Right lobe of liver (tissue), 6 donors: Measurements from ENCODE around the gene MAML3. TPM values are rescaled to one million over a fixed set of nuclear protein-coding genes. Genes with fewer than 3 reads are reported as not detected.
A peak's percentile ranks its signal among the peaks of the same experiment; 100 is the strongest.
"Not testable (repeated sequence)": the region's sequence is repeated elsewhere in the genome, so short reads cannot be mapped to it uniquely, and the experiment has no call there.

Source experiments
- ATAC-seq, 4 donors: fragments of 200-7000 bp; cut with Tn5 transposase; one replicate each; pipeline ENCODE4 v1.9.1; 2020; ENCODE audit warnings: mild to moderate bottlenecking in 4 of 4, moderate library complexity in 4 of 4
- DNase-seq, 3 donors: peaks; one replicate each; pipeline ENCODE4 v3.0.0-alpha.2; 2020
- H3K27ac ChIP-seq, 3 donors: fragments of 200-600 bp; one replicate each; pipeline ENCODE4 v1.8.0; 2022
- H3K27me3 ChIP-seq, 2 donors: fragments of 200-600 bp; one replicate each; pipeline ENCODE4 v1.8.0; 2022
- H3K36me3 ChIP-seq, 4 donors: fragments of 200-600 bp; sonication (generic) in 1 of 4; one replicate each; pipeline versions ENCODE4 v1.5.1 to v1.8.0; 2017 to 2022; ENCODE audit warnings: control low read depth in 1 of 4
- H3K4me1 ChIP-seq, 4 donors: fragments of 200-600 bp; sonication (generic) in 1 of 4; one replicate each; pipeline versions ENCODE4 v1.5.1 to v1.8.0; 2017 to 2022; ENCODE audit warnings: control low read depth in 1 of 4
- H3K4me3 ChIP-seq, 3 donors: fragments of 200-600 bp; one replicate each; pipeline ENCODE4 v1.8.0; 2022
- H3K9me3 ChIP-seq, 4 donors: fragments of 200-600 bp; sonication (generic) in 1 of 4; one replicate each; pipeline versions ENCODE4 v1.5.1 to v1.8.0; 2017 to 2022; ENCODE audit warnings: control low read depth in 1 of 4
- POLR2A ChIP-seq: fragments of 450-650 bp; IDR thresholded peaks from one replicate; pipeline ENCODE4 v1.6.1; 2017; ENCODE audit warnings: antibody characterized with exemption, mild to moderate bottlenecking
- WGBS: methylation state at CpG from one replicate; pipeline ENCODE4 v1.1.6; 2018; ENCODE audit warnings: low coverage, low lambda C conversion rate; ENCODE audit not compliant: insufficient coverage; ENCODE audit errors: missing lambda C conversion rate; 5-methylcytosine and 5-hydroxymethylcytosine counted together
- intact Hi-C, 2 donors: fragments of 100-400 bp; cut with DNase I; formaldehyde crosslinking; loops; one replicate each; pipeline versions ENCODE4 v1.11.2 to v1.14.1; 2022
- total RNA-seq, 6 experiments: library from RNA; depleted of rRNA in 2 of 6; stranded (reverse); fragments of >200 nt in 2 of 6; fragmentation: NEBNext Ultra II Directional in 3 of 6; extraction: Animal tissue kit (Norgen Biotek cat#: 25700) in 3 of 6; gene quantifications; one replicate each; pipeline versions ENCODE4 v1.1.0 to v1.2.4, GENCODE V29; 2016 to 2023
- TF ChIP-seq, protein P1 (sequence below), 4 donors: fragments of 200-600 bp in 3 of 4; fragments of 450-650 bp in 1 of 4; IDR thresholded peaks; one replicate each; pipeline versions ENCODE4 v1.5.1 to v1.8.0; 2016 to 2022; ENCODE audit warnings: antibody characterized with exemption in 4 of 4, mild to moderate bottlenecking in 2 of 4
- donor health status: DM: no; HTN: yes; CAD: no.
- donor health status: DM: no; HTN: no; CAD: no.
- donor health status: DM: no; HTN: no; CAD: no.
- donor health status: DM: no; HTN: yes; CAD: no.
- donor health status: DM: no; HTN: yes; CAD: no.

The MAML3 gene
- total RNA-seq, 6 experiments from 2014 or later: 2.6 to 7.8 (median 5.0) TPM

DNA sequence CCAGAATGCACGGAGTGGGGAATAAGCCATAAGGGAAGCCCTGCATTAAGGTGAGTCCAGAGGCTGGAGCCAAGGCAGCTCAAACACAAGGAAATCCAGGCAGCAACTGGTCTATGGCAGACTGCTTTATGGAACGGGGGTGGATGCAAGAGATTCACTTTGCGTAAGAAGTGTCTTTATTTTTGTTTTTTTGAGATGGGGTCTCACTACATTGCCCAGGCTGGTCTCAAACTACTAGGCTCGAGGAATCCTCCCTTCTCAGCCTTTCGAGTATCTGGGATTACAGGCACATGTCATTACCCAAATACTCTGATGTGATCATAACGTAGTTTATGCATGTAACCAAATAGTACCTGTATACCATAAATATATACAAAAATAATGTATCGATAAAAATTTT is 199.5 kb downstream of the MAML3 start:
- ATAC-seq: no peak
- intact Hi-C loops: no loop called here
- WGBS: 90% methylated on average over 7 of the region's 7 CpGs

DNA sequence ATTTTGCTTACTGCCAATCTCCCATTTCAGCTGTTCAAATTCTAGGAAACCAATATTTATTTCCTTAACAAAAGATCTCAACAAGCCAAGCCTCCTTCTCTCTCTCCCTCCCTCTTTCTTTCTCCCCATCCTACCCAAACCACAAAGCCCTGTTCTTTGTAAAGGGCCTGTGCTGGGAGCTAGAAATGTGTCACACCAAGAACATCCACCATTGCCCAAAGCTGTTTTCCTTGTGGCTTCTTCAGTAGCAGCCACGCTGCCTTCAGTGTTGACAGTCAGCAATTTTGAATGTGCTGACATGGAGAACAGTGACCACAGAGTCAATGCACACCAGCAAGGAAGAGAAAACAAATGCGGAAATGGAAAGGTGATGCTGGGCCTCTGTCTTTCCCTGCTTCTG is 203.0 kb downstream of the MAML3 start:
- TF ChIP-seq, protein P1, sequence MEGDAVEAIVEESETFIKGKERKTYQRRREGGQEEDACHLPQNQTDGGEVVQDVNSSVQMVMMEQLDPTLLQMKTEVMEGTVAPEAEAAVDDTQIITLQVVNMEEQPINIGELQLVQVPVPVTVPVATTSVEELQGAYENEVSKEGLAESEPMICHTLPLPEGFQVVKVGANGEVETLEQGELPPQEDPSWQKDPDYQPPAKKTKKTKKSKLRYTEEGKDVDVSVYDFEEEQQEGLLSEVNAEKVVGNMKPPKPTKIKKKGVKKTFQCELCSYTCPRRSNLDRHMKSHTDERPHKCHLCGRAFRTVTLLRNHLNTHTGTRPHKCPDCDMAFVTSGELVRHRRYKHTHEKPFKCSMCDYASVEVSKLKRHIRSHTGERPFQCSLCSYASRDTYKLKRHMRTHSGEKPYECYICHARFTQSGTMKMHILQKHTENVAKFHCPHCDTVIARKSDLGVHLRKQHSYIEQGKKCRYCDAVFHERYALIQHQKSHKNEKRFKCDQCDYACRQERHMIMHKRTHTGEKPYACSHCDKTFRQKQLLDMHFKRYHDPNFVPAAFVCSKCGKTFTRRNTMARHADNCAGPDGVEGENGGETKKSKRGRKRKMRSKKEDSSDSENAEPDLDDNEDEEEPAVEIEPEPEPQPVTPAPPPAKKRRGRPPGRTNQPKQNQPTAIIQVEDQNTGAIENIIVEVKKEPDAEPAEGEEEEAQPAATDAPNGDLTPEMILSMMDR (IDR thresholded peaks at IDR 0.05): no peak
- TF ChIP-seq POLR2A: no peak
- no peaks in the 10 kb centered on the region for H3K27me3 ChIP-seq
- 74% methylated on average over 2 of the region's 2 CpGs for WGBS
- H3K36me3 ChIP-seq: no peaks in the 10 kb centered on the region
- no peak for DNase-seq
- no peak overlapping the region for H3K27ac ChIP-seq
- no peak overlapping the region for H3K4me3 ChIP-seq
- intact Hi-C loops: no loop called here
- peak in 3 of 4 donors; percentile 6 to 59 (median 49) for ATAC-seq
- peaks cover 0 to 4% (median 0%) of the 10 kb centered on the region in 4 donors for H3K4me1 ChIP-seq
- no peaks in the 10 kb centered on the region for H3K9me3 ChIP-seq

More for the DNA sequence above, 199.5 kb downstream of the MAML3 start:
- DNase-seq: no peak
- no peaks in the 10 kb centered on the region for H3K4me1 ChIP-seq
- H3K27ac ChIP-seq: no peak overlapping the region
- no peaks in the 10 kb centered on the region for H3K9me3 ChIP-seq
- no peak for TF ChIP-seq POLR2A
- TF ChIP-seq, protein P1 (IDR thresholded peaks at IDR 0.05): no peak
- no peaks in the 10 kb centered on the region for H3K27me3 ChIP-seq
- no peak overlapping the region for H3K4me3 ChIP-seq
- H3K36me3 ChIP-seq: no peaks in the 10 kb centered on the region

DNA sequence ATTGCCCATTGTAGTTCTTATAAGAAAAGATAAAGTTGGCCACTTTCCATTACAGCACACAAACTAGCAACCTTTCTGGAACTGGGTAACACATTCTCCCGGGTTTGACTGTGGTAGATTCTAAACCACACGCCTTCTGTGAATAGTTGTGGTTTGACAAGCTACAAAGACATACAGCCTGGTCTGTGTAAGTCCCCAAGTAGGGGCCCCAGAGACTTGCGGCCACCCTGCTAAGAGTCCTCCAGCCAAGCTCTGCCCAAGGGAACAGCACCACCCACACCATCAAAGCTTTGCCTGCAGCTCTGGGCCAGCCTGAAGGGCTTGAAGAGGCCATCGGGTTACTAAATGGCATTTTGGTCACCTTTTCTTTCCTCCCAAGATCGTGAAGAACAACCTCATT is 203.4 kb downstream of the MAML3 start:
- intact Hi-C loops: no loop called here
- Histone ChIP-seq H3K9me3 (no peaks in the 10 kb centered on the region), H3K27ac (no peak overlapping the region), H3K4me3 (no peak overlapping the region), H3K4me1 (peaks cover 0 to 4% (median 0%) of the 10 kb centered on the region in 4 donors), H3K27me3 (no peaks in the 10 kb centered on the region), H3K36me3 (no peaks in the 10 kb centered on the region)
- WGBS: 69% methylated on average over 2 of the region's 5 CpGs
- ATAC-seq: peak in 3 of 4 donors; percentile 36 to 42 (median 41)
- TF ChIP-seq, protein P1 (IDR thresholded peaks at IDR 0.05): no peak
- TF ChIP-seq POLR2A: no peak
- DNase-seq: no peak

DNA sequence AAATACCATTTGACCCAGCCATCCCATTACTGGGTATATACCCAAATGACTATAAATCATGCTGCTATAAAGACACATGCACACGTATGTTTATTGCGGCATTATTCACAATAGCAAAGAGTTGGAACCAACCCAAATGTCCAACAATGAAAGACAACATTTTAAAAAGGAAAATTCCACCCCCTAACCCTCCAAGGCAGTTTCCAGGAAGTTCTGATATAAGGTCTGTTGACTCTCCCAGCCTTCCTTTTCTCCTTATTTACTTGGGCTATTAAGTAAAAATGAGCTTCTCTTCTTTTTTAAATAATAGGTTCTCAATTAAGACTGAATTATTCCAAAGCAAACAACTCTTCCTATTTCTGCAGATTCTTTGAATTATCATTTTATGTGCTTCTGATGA is 209.1 kb downstream of the MAML3 start:
- H3K27me3 ChIP-seq, H3K4me1 ChIP-seq, H3K36me3 ChIP-seq, DNase-seq, H3K9me3 ChIP-seq, ATAC-seq, H3K4me3 ChIP-seq, intact Hi-C loops, H3K27ac ChIP-seq: not testable (repeated sequence)
- WGBS: no CpG with 5 or more reads among the region's 2 CpGs

DNA sequence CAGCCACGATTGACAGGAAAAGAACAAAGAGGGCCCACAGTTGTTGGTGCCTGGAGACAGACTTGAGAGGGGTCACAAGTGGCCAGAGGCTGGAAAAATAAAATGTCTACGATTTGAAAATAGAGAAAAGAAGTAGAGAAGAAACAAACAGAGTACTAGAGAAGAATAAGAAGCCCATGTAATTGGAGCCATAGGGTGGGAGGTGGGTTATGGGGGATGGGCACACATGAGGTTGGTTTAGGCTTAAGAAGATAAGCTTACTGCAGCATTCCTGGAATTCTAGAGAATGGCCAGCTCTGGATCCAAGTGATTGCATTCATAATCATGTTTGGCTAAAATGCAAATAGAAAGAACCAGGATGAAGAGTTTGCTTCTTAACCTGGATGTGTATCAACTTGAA is 210.7 kb downstream of the MAML3 start:
- H3K4me1 ChIP-seq: peaks cover 0 to 4% (median 0%) of the 10 kb centered on the region in 4 donors
- H3K36me3 ChIP-seq: no peaks in the 10 kb centered on the region
- H3K27me3 ChIP-seq: no peaks in the 10 kb centered on the region
- DNase-seq (no peak), ATAC-seq (no peak)
- intact Hi-C loops: no loop called here
- H3K27ac ChIP-seq: no peak overlapping the region
- whole genome bisulfite sequencing: 33% methylated on average over 1 of the region's 2 CpGs
- no peak overlapping the region for H3K4me3 ChIP-seq
- H3K9me3 ChIP-seq: no peaks in the 10 kb centered on the region
- TF ChIP-seq POLR2A: no peak
- TF ChIP-seq, protein P1 (IDR thresholded peaks at IDR 0.05): no peak
